ENCODE results near the gene ZNF577. TPM values are rescaled to one million over a fixed set of nuclear protein-coding genes. Genes with fewer than 3 reads are reported as not detected.

ZNF577 gene
- total and polyA plus RNA-seq, 2 donors (not counting 1 experiment from before 2014, with no cell fraction given) = 15.9 to 26.0 TPM

DNA sequence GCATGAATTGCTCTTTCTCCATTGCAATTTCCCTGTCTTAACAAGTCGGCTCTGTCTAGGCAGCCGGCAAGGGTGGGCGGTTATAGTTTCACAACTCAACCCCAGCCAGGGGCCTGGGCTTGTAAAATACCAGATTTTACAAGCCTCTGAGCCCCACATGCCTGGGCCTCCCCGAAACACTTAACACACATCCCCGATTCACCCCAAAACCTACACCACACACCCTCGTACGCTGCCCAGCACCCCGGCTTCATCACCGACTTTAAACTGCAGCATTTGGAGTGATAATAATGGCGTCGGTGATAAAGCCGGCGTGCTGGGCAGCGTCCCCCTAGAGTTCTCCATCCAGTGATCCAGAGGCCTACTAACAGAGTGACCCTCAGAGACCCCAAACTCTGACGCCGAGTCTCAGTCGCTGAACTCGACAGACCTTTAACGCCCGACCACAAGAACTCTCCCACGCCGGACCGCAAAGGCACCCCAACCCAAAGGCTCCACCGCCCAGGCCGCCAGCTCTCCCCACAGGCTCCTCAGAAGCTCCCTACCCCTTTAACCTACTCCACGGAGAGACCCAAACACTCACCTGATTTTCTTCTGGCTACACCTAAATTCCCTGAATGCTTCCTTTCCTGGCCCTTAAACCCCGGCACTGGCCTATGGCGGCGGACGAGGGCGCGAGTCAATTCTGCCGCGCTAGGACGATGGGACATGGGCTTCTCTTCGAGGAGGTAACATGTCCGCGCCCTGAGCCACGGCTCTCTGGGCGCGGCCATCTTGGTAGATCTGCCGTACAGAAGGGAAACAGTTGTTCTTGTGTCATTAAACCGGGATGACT, 16.8 kb upstream of the ZNF577 start, which contains the start of gene ZNF649:
Gene ZNF649, minus strand, starts transcription at position 687 of the 835 bp plus-strand sequence. CDS start 4,910 bp downstream, outside the sequence.
- H4K20me1 ChIP-seq (ENCODE audit: control insufficient read depth, insufficient read depth, low read length, poor library complexity, severe bottlenecking) = no peaks in the 10 kb centered on the region
- peak within 1 kb of the TSS; percentile 99 for H3K4me3 Mint-ChIP-seq
- H3K9me3 ChIP-seq (ENCODE audit: control extremely low read depth in 1 of 3, control insufficient read depth in 2 of 3, insufficient read depth in 1 of 3, low read length in 2 of 3) = peaks cover 7 to 70% (median 42%) of the 10 kb centered on the region in 3 donors
- H3K27ac ChIP-seq (ENCODE audit: low read length in 2 of 2) = peak within 1 kb of the TSS; percentile 81 to 83
- H3K4me2 ChIP-seq (replicated peaks; ENCODE audit: low read depth, low read length, poor library complexity, severe bottlenecking) = peak within 1 kb of the TSS; percentile 93
- H3K9me3 Mint-ChIP-seq (ENCODE audit: insufficient read depth) = peaks cover 16% of the 10 kb centered on the region
- H3K4me1 ChIP-seq (ENCODE audit: control insufficient read depth in 2 of 2, insufficient read depth in 2 of 2, low read length in 2 of 2) = peaks cover 6 to 15% of the 10 kb centered on the region in 2 donors
- DNase-seq (peak; percentile 90), ATAC-seq (ENCODE audit: low read depth) (peak; percentile 95)
- intact Hi-C loops (cut with micrococcal nuclease) = loop anchor here (1.0 to 2.0 kb wide), 4 partner anchors 14 to 734 kb away; partner anchors contain the start of genes ZNF350, ZNF613 and ZNF83
- no peak for TF ChIP-seq EZH2 (IDR thresholded peaks at IDR 0.05; ENCODE audit: borderline replicate concordance, insufficient read depth, low read depth, low read length, poor library complexity, severe bottlenecking)
- TF ChIP-seq, protein P1, sequence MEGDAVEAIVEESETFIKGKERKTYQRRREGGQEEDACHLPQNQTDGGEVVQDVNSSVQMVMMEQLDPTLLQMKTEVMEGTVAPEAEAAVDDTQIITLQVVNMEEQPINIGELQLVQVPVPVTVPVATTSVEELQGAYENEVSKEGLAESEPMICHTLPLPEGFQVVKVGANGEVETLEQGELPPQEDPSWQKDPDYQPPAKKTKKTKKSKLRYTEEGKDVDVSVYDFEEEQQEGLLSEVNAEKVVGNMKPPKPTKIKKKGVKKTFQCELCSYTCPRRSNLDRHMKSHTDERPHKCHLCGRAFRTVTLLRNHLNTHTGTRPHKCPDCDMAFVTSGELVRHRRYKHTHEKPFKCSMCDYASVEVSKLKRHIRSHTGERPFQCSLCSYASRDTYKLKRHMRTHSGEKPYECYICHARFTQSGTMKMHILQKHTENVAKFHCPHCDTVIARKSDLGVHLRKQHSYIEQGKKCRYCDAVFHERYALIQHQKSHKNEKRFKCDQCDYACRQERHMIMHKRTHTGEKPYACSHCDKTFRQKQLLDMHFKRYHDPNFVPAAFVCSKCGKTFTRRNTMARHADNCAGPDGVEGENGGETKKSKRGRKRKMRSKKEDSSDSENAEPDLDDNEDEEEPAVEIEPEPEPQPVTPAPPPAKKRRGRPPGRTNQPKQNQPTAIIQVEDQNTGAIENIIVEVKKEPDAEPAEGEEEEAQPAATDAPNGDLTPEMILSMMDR (IDR thresholded peaks at IDR 0.05) = no peak
- ChIA-PET POLR2A (no interaction called here), CTCF (interaction anchor here (0.6 kb wide), 1 partner anchor 127 kb away, joined by 3 read pairs; no protein-coding TSS in a partner anchor)
- peak within 1 kb of the TSS; percentile 98 for H3K27ac Mint-ChIP-seq
- peaks cover 21% of the 10 kb centered on the region for H3K4me1 Mint-ChIP-seq
- 0% methylated on average over 35 of the region's 43 CpGs for WGBS (ENCODE audit: insufficient coverage)
- H3K27me3 Mint-ChIP-seq = peaks cover 24% of the 10 kb centered on the region
- H3K79me2 ChIP-seq (ENCODE audit: control insufficient read depth, insufficient read depth, low read length) = peaks cover 51% of the 10 kb centered on the region
- H2AFZ ChIP-seq (ENCODE audit: insufficient read depth, low read depth, low read length, poor library complexity, severe bottlenecking) = peak within 1 kb of the TSS; percentile 99
- H3K36me3 ChIP-seq (replicated peaks in 1 of 2; ENCODE audit: control extremely low read depth in 1 of 2, control insufficient read depth in 1 of 2, extremely low read depth in 1 of 2, insufficient read depth in 2 of 2, low read length in 1 of 2) = peaks cover 5 to 13% of the 10 kb centered on the region in 2 experiments
- H3K4me3 ChIP-seq (ENCODE audit: control extremely low read depth in 1 of 5, extremely low read depth in 1 of 5, insufficient read depth in 1 of 5, low read depth in 2 of 5, low read length in 4 of 5) = peak within 1 kb of the TSS; percentile 66 to 97 (median 91)
- peak within 1 kb of the TSS; percentile 92 for H3K9ac ChIP-seq (ENCODE audit: low read length)
- peaks cover 0 to 19% (median 3%) of the 10 kb centered on the region in 4 experiments for H3K27me3 ChIP-seq (replicated peaks in 1 of 4; ENCODE audit: control extremely low read depth in 1 of 4, control insufficient read depth in 3 of 4, insufficient read depth in 4 of 4, low read length in 3 of 4)

DNA sequence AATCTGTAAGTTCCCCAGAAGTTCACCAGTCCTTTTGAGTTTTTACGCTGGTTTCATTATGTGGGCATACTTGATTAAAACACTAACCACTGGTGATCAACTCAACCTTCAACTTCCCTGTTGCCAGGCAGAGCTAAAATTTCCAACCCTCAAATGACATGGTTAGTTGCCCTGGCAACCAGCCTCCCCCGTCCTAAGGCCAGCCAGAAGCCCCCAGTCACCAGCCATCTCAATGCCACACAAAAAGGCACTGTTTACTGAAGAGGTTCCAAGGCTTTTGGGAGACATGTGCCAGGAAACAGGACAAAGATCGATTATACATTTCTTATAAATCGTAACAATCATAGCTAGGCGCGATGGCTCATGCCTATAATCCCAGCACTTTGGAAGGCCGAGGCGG, 15.4 kb upstream of the ZNF577 start:
- intact Hi-C loops (cut with micrococcal nuclease) = no loop called here
- H3K4me1 Mint-ChIP-seq = peaks cover 21% of the 10 kb centered on the region

More for the DNA sequence above, 15.4 kb upstream of the ZNF577 start:
- peaks cover 15% of the 10 kb centered on the region for H3K27me3 Mint-ChIP-seq
- ChIA-PET CTCF (no interaction called here), POLR2A (no interaction called here)
- H3K79me2 ChIP-seq (ENCODE audit: control insufficient read depth, insufficient read depth, low read length) = peaks cover 64% of the 10 kb centered on the region
- H2AFZ ChIP-seq (ENCODE audit: insufficient read depth, low read depth, low read length, poor library complexity, severe bottlenecking) = no peak overlapping the region
- H3K9me3 Mint-ChIP-seq (ENCODE audit: insufficient read depth) = peaks cover 12% of the 10 kb centered on the region
- H3K4me2 ChIP-seq (replicated peaks; ENCODE audit: low read depth, low read length, poor library complexity, severe bottlenecking) = peak overlapping the region; percentile 93
- H3K4me3 ChIP-seq (ENCODE audit: control extremely low read depth in 1 of 5, extremely low read depth in 1 of 5, insufficient read depth in 1 of 5, low read depth in 2 of 5, low read length in 4 of 5) = no peak overlapping the region
- H3K27me3 ChIP-seq (replicated peaks in 1 of 4; ENCODE audit: control extremely low read depth in 1 of 4, control insufficient read depth in 3 of 4, insufficient read depth in 4 of 4, low read length in 3 of 4) = peaks cover 0 to 15% (median 3%) of the 10 kb centered on the region in 4 experiments
- peak overlapping the region; percentile 0 for H3K9ac ChIP-seq (ENCODE audit: low read length)
- H3K36me3 ChIP-seq (replicated peaks in 1 of 2; ENCODE audit: control extremely low read depth in 1 of 2, control insufficient read depth in 1 of 2, extremely low read depth in 1 of 2, insufficient read depth in 2 of 2, low read length in 1 of 2) = peaks cover 12 to 26% of the 10 kb centered on the region in 2 experiments
- H3K4me3 Mint-ChIP-seq = peak overlapping the region; percentile 99
- DNase-seq (no peak), ATAC-seq (ENCODE audit: low read depth) (no peak)
- 80% methylated on average over 2 of the region's 8 CpGs for WGBS (ENCODE audit: insufficient coverage)
- no peak overlapping the region for H3K27ac ChIP-seq (ENCODE audit: low read length in 2 of 2)
- TF ChIP-seq EZH2 (IDR thresholded peaks at IDR 0.05; ENCODE audit: borderline replicate concordance, insufficient read depth, low read depth, low read length, poor library complexity, severe bottlenecking) = no peak
- TF ChIP-seq, protein P1 (IDR thresholded peaks at IDR 0.05) = no peak
- H3K4me1 ChIP-seq (ENCODE audit: control insufficient read depth in 2 of 2, insufficient read depth in 2 of 2, low read length in 2 of 2) = peaks cover 6 to 15% of the 10 kb centered on the region in 2 donors
- H3K9me3 ChIP-seq (ENCODE audit: control extremely low read depth in 1 of 3, control insufficient read depth in 2 of 3, insufficient read depth in 1 of 3, low read length in 2 of 3) = peaks cover 6 to 72% (median 46%) of the 10 kb centered on the region in 3 donors
- H4K20me1 ChIP-seq (ENCODE audit: control insufficient read depth, insufficient read depth, low read length, poor library complexity, severe bottlenecking) = no peaks in the 10 kb centered on the region
- H3K27ac Mint-ChIP-seq = no peak overlapping the region
